SU-DHL-6 (cell line): ENCODE measurements around the gene AK1.

ENCODE experiments used
- H2AFZ ChIP-seq: fragments of 200-600 bp; sonication (generic); 2 replicates; pipeline ENCODE4 v1.6.1; 2014; ENCODE audit warnings: low read depth, mild to moderate bottlenecking, moderate library complexity, mixed read lengths, antibody characterized with exemption, low read length; ENCODE audit not compliant: severe bottlenecking
- H3F3A ChIP-seq: fragments of 200-600 bp; shearing (Covaris generic); 2 replicates; pipeline ENCODE4 v1.6.0; 2016; ENCODE audit warnings: antibody characterized with exemption, mild to moderate bottlenecking; ENCODE audit not compliant: insufficient read depth
- H3K27ac ChIP-seq: fragments of 200-600 bp; sonication (generic); 2 replicates; pipeline ENCODE4 v1.5.1; 2016; ENCODE audit warnings: low read depth, mild to moderate bottlenecking, low read length, moderate library complexity, mixed read lengths
- H3K27me3 ChIP-seq: fragments of 200-600 bp; sonication (generic), shearing (Covaris generic); 2 replicates; pipeline ENCODE4 v1.6.0; 2014; ENCODE audit warnings: mild to moderate bottlenecking, low read length
- H3K36me3 ChIP-seq: fragments of 200-600 bp; sonication (generic); 2 replicates; pipeline ENCODE4 v1.6.1; 2014; ENCODE audit warnings: mild to moderate bottlenecking, low read length, mixed read lengths
- H3K4me2 ChIP-seq: fragments of 300-600, 200-600 bp; shearing (Covaris generic), sonication (generic); 2 replicates; pipeline ENCODE4 v1.6.0; 2014; ENCODE audit warnings: low read length, low read depth, mild to moderate bottlenecking; ENCODE audit not compliant: poor library complexity, severe bottlenecking
- H3K4me3 ChIP-seq: fragments of 200-600 bp; sonication (generic); 2 replicates; pipeline ENCODE4 v1.5.1; 2014; ENCODE audit warnings: antibody characterized with exemption, low read length, mild to moderate bottlenecking, mixed read lengths; ENCODE audit not compliant: insufficient read depth, poor library complexity, severe bottlenecking
- H3K79me2 ChIP-seq: fragments of 200-600 bp; sonication (generic); 2 replicates; pipeline ENCODE4 v1.6.1; 2014; ENCODE audit warnings: mild to moderate bottlenecking, low read length, moderate library complexity; ENCODE audit not compliant: insufficient read depth
- H3K9ac ChIP-seq: fragments of 200-600 bp; sonication (generic); 2 replicates; pipeline ENCODE4 v1.7.0; 2014; ENCODE audit warnings: mild to moderate bottlenecking, low read length
- H3K9me2 ChIP-seq: fragments of 200-600 bp; sonication (generic); replicated peaks from 2 replicates; pipeline ENCODE4 v1.6.1; 2014; ENCODE audit warnings: low read length; ENCODE audit not compliant: insufficient read depth
- H3K9me3 ChIP-seq: fragments of 200-600 bp; sonication (generic); 2 replicates; pipeline ENCODE4 v1.6.1; 2014; ENCODE audit warnings: low read length, mixed read lengths; ENCODE audit not compliant: insufficient read depth
- H4K20me1 ChIP-seq: fragments of 200-600 bp; sonication (generic); 2 replicates; pipeline ENCODE4 v1.6.1; 2014; ENCODE audit warnings: low read depth, mild to moderate bottlenecking, antibody characterized with exemption, low read length, moderate library complexity, mixed read lengths
- CTCF ChIP-seq: fragments of 200-600 bp; sonication (generic); IDR thresholded peaks from one replicate; pipeline ENCODE4 v1.5.1; 2017; ENCODE audit warnings: antibody characterized with exemption, mild to moderate bottlenecking, low read length, moderate library complexity; ENCODE audit not compliant: insufficient read depth, poor library complexity, severe bottlenecking
- EZH2phosphoT487 ChIP-seq: fragments of 200-600 bp; sonication (generic), shearing (Covaris generic); conservative IDR thresholded peaks from 2 replicates; pipeline ENCODE4 v1.6.1; 2018; ENCODE audit warnings: mild to moderate bottlenecking, antibody characterized with exemption, low read length, moderate library complexity, mixed read lengths

AK1 gene

DNA sequence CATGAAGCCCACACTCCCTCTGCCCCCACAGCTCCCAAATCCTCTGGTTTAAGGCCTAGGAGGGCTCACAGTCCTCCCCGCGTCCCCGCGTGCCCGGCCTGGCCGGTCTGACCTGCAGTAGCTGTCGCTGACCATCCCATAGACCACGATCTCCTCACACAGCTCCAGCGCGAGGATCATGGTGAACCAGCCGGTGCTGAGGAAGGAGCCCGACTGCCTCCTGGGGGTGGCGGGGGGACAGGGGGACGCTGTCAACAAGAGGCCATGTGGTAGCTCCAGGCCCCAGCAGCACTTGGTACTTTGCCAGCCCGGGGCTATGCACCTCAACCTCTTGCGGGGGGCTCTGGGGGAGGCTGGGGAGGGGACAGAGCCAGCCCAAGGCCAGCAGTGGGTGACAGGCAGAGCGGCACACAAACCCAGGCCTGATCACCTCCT lies 32.4 kb upstream of the AK1 start:
- H3K79me2 ChIP-seq = no peaks in the 10 kb centered on the region
- no peaks in the 10 kb centered on the region for H3K9me2 ChIP-seq
- H2AFZ ChIP-seq = no peak overlapping the region
- H3K9me3 ChIP-seq = no peaks in the 10 kb centered on the region
- H4K20me1 ChIP-seq = no peaks in the 10 kb centered on the region
- H3K4me2 ChIP-seq = no peak overlapping the region
- H3K4me3 ChIP-seq = no peak overlapping the region
- TF ChIP-seq EZH2phosphoT487 = no peak
- TF ChIP-seq CTCF = no peak
- H3K9ac ChIP-seq = no peak overlapping the region
- no peaks in the 10 kb centered on the region for H3K27me3 ChIP-seq
- H3K27ac ChIP-seq = no peak overlapping the region
- H3F3A ChIP-seq = peaks cover 3% of the 10 kb centered on the region; the same call in 1 of the 2 replicates
- no peaks in the 10 kb centered on the region for H3K36me3 ChIP-seq

DNA sequence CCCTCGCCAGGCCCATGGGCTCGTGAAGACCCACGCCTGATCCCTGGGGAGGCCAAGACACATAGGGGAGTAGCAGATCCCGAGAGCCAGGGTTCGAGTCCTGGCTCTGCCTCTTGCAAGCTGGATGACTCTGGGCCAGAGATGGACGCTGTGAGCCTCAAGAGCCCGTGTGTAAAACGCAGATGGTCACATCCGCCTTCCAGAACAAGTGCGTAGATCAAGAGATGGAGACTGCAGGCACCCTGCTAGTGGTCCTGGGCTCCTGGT lies 31.1 kb upstream of the AK1 start:
- Histone ChIP-seq H3K27me3 (no peaks in the 10 kb centered on the region), H3K27ac (no peak overlapping the region), H3K9ac (no peak overlapping the region), H3K9me2 (no peaks in the 10 kb centered on the region), H3K36me3 (no peaks in the 10 kb centered on the region), H3K79me2 (no peaks in the 10 kb centered on the region), H3K9me3 (no peaks in the 10 kb centered on the region), H2AFZ (no peak overlapping the region), H3K4me2 (no peak overlapping the region), H3K4me3 (no peak overlapping the region), H3F3A (no peaks in the 10 kb centered on the region), H4K20me1 (no peaks in the 10 kb centered on the region)
- TF ChIP-seq EZH2phosphoT487 (no peak), CTCF (no peak)

DNA sequence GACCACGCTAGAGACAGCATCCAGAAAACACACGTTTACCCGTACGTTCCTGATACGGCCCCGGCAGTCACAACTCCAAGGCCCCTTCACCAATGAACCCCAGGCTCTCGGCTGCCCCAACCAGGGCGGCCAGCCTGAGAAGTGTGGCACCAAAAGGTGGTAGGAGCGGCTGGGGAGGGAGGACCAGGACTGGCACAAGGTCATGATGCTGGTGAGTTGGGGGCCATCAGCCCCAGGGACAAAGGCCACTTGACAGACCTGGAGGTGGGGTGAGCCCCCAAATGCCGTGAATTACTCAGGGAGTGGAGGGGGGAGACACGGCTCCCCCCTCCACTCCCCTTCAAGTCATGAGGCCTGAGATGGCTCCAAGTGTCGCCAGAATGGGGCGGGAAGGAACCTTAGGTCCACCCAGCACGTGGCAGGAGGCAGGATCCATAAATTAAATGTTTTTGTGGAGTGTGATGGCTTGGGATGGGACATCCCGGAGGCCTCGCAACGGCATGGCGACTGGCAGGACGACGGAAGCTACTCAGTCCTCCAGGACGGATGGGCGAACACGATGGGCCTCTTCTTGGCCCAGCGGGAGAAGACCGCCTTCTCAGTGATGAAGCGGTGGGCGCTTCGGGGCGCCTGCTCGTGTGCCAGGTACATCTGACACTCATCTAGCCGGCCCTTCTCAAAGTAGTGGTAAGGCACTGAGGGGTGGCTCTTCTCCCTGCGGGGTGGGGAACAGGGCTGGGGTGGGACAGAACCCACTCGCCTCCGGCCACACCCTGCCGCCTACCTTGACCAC lies 30.6 kb upstream of the AK1 start:
- H3K27ac ChIP-seq = no peak overlapping the region
- no peak overlapping the region for H2AFZ ChIP-seq
- TF ChIP-seq CTCF (no peak), EZH2phosphoT487 (no peak)
- no peak overlapping the region for H3K4me3 ChIP-seq
- no peaks in the 10 kb centered on the region for H3F3A ChIP-seq
- H3K36me3 ChIP-seq = no peaks in the 10 kb centered on the region
- H3K79me2 ChIP-seq = no peaks in the 10 kb centered on the region
- H3K9me2 ChIP-seq = no peaks in the 10 kb centered on the region
- H3K4me2 ChIP-seq = no peak overlapping the region
- no peak overlapping the region for H3K9ac ChIP-seq
- H3K27me3 ChIP-seq = no peaks in the 10 kb centered on the region
- no peaks in the 10 kb centered on the region for H4K20me1 ChIP-seq
- H3K9me3 ChIP-seq = no peaks in the 10 kb centered on the region

DNA sequence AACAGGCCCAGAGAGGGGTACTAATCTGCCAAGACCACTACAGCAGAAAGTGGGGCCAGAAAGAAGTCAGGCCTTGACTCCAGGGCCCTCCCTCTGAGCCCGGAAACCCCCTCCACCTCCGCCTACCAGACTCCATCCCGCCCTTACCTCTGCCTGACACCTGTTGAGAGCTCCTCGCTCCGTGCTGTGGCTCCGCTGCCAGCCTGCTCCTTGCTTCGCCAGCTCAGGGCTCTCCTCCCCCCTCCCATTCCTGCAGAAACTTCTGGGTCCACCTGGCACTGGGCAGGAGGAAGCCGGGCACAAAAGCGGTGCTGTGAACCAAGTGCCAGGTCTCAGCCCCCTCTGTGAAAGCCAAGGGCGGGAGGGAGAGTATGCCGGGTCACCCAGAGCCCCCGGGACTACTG lies 28.3 kb upstream of the AK1 start:
- Histone ChIP-seq H3K36me3 (no peaks in the 10 kb centered on the region), H3K9me2 (no peaks in the 10 kb centered on the region), H3F3A (no peaks in the 10 kb centered on the region), H4K20me1 (no peaks in the 10 kb centered on the region), H3K4me3 (no peak overlapping the region), H3K79me2 (no peaks in the 10 kb centered on the region), H3K4me2 (no peak overlapping the region), H3K27me3 (no peaks in the 10 kb centered on the region), H2AFZ (no peak overlapping the region), H3K9ac (no peak overlapping the region), H3K27ac (no peak overlapping the region), H3K9me3 (no peaks in the 10 kb centered on the region)
- TF ChIP-seq CTCF = no peak
- TF ChIP-seq EZH2phosphoT487 = no peak
